Sciatic nerve (tissue), 2 donors: ENCODE results near the gene GLP1R. TPM values are rescaled to one million over a fixed set of nuclear protein-coding genes. Genes with fewer than 3 reads are reported as not detected.

Experiments used
- ATAC-seq: fragments of 200-7000 bp; cut with Tn5 transposase; one replicate; pipeline ENCODE4 v1.9.1; 2020; ENCODE audit warnings: mild to moderate bottlenecking, moderate library complexity
- DNase-seq: peaks from one replicate; pipeline ENCODE4 v3.0.0-alpha.2; 2020; ENCODE audit warnings: low spot score
- intact Hi-C: fragments of 100-400 bp; cut with DNase I; formaldehyde crosslinking; loops from one replicate; pipeline ENCODE4 v1.14.2; 2022
- total RNA-seq: library from RNA; stranded (reverse); fragmentation: NEBNext Ultra II Directional; extraction: Animal tissue kit (Norgen Biotek cat#: 25700); gene quantifications from one replicate; pipeline ENCODE4 v1.2.1, GENCODE V29; 2021
- donor health status: DM: no; HTN: no; CAD: no.
- donor health status: DM: no; HTN: no; CAD: no.

Gene GLP1R
- total RNA-seq, 1 donor from 2014 or later: 1.6 TPM

DNA sequence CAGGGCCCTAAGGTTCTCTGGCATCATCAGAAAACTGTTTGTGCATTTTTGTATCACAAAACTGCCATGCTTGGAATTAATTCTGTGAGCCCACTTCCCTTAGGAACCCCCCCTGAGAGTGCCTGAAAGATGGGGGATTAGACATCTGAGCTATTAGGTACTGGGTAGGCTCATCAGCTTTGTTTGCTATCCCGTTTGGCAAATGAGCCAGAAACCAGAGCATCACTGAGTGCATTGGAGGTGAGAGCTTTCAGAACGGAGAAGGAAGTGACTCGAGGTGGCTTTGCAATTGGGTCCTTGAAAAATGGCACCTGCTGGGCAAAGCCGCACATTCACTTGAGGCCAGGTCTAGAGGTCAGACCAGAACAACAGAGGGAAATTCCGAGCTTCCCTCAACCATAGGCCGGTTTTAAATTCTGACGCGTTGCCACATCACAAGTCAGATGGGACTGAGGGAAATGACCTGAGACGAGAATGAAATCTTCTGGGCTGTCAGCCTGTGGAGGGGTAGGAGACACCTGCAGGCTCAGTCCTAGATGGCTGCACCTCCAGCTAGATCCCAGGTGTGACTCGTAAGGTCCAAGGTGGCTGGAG lies 8.4 kb upstream of the GLP1R start:
- DNase-seq: no peak
- intact Hi-C loops: no loop called here
- ATAC-seq: no peak

DNA sequence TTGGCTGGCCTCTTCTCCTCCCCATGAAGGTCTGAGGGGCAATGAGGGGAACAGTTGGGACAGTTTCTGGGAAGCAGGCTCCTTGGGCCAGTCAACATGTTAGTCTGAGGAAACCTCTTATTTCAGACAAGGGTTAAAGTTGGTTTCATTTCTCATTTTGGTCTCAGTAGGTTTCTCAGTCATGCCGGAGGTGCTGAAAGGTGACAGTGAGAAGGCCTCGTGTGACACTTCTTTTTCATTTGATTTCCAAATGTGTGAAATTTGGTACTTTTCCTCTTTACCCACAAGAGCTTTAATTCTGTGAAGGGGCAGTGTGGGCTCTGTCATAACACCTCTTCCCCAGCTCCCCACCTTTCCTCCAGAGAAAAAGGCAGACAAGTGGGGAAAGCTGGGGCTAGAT lies 7.5 kb upstream of the GLP1R start:
- intact Hi-C loops: no loop called here
- DNase-seq: no peak
- ATAC-seq: no peak

DNA sequence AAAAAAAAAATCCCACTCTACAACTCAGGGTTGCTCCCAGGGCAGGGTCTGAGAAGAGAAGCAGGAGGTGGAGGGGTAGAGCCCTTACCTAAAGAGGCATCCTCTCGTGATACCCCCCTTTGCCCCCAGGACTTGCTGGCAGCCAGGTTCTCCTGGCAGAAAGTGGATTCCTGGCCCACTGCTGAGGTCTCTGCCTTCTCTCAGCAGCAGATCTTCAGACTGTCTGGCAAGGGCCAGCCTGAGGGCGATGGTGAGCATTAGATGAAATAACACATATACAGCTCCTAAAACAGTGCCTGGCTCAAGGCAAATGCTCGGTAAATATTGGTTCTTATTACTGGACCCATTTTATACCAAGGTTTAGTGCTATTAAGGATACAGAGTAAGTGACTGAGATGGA lies 4.8 kb upstream of the GLP1R start:
- intact Hi-C loops: no loop called here
- ATAC-seq (no peak), DNase-seq (no peak)

- ATAC-seq: no peak
- DNase-seq: no peak
- intact Hi-C loops: no loop called here
These were observed 4.4 kb upstream of the GLP1R start for GRCh38 chr6:39044181-39044580.

GRCh38 chr6:39047434-39048327 lies 900 bp upstream of the GLP1R start:
- ATAC-seq (no peak), DNase-seq (no peak)
- intact Hi-C loops: no loop called here

GRCh38 chr6:39049575-39050283 lies 1.1 kb downstream of the GLP1R start:
- ATAC-seq (no peak), DNase-seq (no peak)
- intact Hi-C loops: no loop called here

DNA sequence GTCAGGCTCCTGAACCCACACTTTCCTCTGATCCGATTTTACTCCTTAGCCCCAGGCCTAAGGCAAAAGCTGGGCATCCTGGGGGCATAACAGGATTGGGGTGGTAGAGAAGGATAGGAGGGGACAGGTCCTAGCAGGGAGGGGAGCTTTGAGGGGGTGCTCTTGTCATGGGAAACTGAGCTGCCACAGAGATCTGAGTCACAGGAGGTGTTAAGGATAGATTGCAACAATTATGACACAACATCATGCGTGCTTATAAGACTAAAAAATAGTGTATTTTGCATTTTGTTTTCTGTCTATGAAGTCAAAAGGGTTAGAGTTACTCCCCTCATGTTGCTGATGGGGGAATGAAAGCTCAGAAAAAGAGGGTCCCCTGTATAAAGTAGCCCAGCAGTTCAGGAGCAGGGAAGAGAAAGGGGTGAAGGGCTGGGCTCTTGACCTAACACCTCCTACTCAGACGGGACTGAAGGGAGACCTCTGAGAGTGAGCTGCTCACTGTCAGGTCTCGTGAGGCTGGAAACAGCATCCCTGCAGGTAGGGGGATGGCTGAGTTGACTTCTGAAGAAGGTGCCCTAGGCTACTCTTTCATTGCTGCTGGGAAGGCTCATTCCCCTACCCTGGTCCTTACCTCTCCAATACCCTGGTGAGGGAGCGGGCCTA lies 2.0 kb downstream of the GLP1R start:
- intact Hi-C loops: no loop called here
- ATAC-seq: no peak

GRCh38 chr6:39051399-39052122 lies 3.0 kb downstream of the GLP1R start:
- ATAC-seq (no peak), DNase-seq (no peak)
- intact Hi-C loops: no loop called here

More for the DNA sequence above, 2.0 kb downstream of the GLP1R start:
- DNase-seq: no peak

- DNase-seq (no peak), ATAC-seq (no peak)
- intact Hi-C loops: no loop called here
These were observed 4.5 kb downstream of the GLP1R start for GRCh38 chr6:39053016-39053624.

DNA sequence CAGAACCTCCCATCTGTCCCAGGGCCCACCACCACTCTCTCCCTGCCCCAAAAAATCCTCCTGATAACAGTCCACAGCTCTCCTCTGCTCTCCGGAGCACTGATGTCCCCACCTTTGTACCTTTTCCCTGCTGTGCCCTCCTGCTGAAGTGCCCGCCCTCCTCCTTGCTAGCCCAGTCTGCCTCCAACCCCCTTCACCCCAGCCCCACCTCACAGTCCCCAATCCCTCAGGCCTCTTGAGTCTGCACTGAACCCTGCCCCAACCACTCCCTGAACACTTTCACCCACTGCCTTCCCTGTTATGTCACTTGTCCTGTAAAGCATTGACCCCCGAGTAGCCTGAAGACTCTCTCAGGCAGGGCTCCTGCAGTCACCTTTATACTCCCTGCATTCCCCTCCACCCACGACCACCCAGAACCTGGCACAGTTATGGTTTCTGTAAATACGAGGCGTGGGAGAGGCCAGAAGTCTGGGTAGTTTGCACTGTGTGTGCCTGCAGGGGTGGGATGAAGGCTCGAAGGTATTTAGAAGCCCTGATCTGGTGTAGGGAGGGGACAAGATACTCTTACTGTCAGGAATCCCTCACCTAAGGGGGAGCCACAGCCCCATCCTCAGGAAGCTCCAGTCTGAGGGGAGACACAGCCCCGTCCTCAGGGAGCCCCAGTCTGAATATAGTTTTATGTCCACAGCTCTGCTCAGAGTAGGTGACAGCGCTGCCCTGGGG lies 5.4 kb downstream of the GLP1R start:
- DNase-seq (no peak), ATAC-seq (no peak)
- intact Hi-C loops: no loop called here

- DNase-seq (no peak), ATAC-seq (no peak)
- intact Hi-C loops: no loop called here
These were observed 6.1 kb downstream of the GLP1R start for GRCh38 chr6:39054577-39055142.

DNA sequence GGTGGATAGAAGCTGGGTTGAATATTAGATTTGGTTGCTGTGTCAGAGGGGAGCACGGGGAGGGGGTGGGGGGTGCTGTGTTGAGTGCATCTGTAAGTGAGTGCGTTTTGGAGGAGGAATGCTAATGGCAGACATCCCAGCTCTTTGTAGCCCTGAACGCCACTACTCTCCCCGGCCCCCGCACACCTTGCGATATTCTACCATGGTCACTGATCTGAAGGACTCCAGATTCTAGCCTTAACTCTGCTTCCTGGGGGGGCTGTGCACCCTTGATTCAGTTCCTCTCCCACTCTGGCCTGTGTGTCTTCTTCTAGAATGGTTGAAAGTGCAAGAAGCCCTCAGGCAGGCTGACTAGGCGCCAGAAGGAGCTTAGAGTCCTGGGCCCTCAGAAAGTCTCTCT lies 7.1 kb downstream of the GLP1R start:
- intact Hi-C loops: no loop called here
- peak; percentile 13 for DNase-seq
- no peak for ATAC-seq

- DNase-seq: peak; percentile 41
- ATAC-seq: no peak
- intact Hi-C loops: no loop called here
These were observed 7.6 kb downstream of the GLP1R start for GRCh38 chr6:39056191-39056590.

- ATAC-seq (no peak), DNase-seq (no peak)
- intact Hi-C loops: no loop called here
These were observed 8.1 kb downstream of the GLP1R start for GRCh38 chr6:39056681-39057080.

GRCh38 chr6:39057251-39058155 lies 8.9 kb downstream of the GLP1R start:
- DNase-seq (no peak), ATAC-seq (no peak)
- intact Hi-C loops: no loop called here

- DNase-seq: no peak
- intact Hi-C loops: no loop called here
- ATAC-seq: no peak
These were observed 10.0 kb downstream of the GLP1R start for GRCh38 chr6:39058471-39059147.
